Mesenchymal stem cell (in vitro differentiated cells and primary cell): ENCODE results near the gene SLC35D1.
A peak's percentile ranks its signal among the peaks of the same experiment; 100 is the strongest.
"Not testable (repeated sequence)": the region's sequence is repeated elsewhere in the genome, so short reads cannot be mapped to it uniquely, and the experiment has no call there.

Experiments used
- DNase-seq: peaks from one replicate; pipeline ENCODE4 v3.0.0-alpha.2; 2013
- H2AFZ ChIP-seq: one replicate; pipeline ENCODE4 v1.6.1; 2013; ENCODE audit warnings: low read depth, mild to moderate bottlenecking, control low read depth, inconsistent platforms, low read length, moderate library complexity
- H2AK5ac ChIP-seq: 2 replicates; pipeline ENCODE4 v1.6.1; 2013; ENCODE audit warnings: low read length, moderate library complexity, mild to moderate bottlenecking, inconsistent platforms; ENCODE audit not compliant: severe bottlenecking
- H2BK120ac ChIP-seq: one replicate; pipeline ENCODE4 v1.6.1; 2013; ENCODE audit warnings: low read depth, mild to moderate bottlenecking, inconsistent platforms, low read length, moderate library complexity
- H2BK12ac ChIP-seq, 2 experiments: one replicate each; pipeline ENCODE4 v1.6.1; 2013; ENCODE audit warnings: inconsistent platforms in 2 of 2, low read length in 2 of 2, mild to moderate bottlenecking in 2 of 2, moderate library complexity in 2 of 2, control low read depth in 1 of 2
- H2BK15ac ChIP-seq: one replicate; pipeline ENCODE4 v1.6.1; 2013; ENCODE audit warnings: mild to moderate bottlenecking, low read depth, inconsistent platforms; ENCODE audit not compliant: poor library complexity, severe bottlenecking
- H2BK5ac ChIP-seq: 2 replicates; pipeline ENCODE4 v1.6.1; 2013; ENCODE audit warnings: low read depth, mild to moderate bottlenecking, low read length, control low read depth, inconsistent platforms; ENCODE audit not compliant: poor library complexity, severe bottlenecking
- H3K14ac ChIP-seq, 2 experiments: one replicate each; pipeline ENCODE4 v1.6.1; 2013; ENCODE audit warnings: inconsistent platforms in 2 of 2, low read length in 2 of 2, control low read depth in 1 of 2, mild to moderate bottlenecking in 1 of 2, moderate library complexity in 1 of 2
- H3K18ac ChIP-seq, 2 experiments: one replicate each; pipeline ENCODE4 v1.6.1; 2013; ENCODE audit warnings: inconsistent platforms in 2 of 2, low read length in 2 of 2, control low read depth in 1 of 2, low read depth in 1 of 2, mild to moderate bottlenecking in 1 of 2
- H3K23ac ChIP-seq, 2 experiments: one replicate each; pipeline ENCODE4 v1.6.1; 2013; ENCODE audit warnings: inconsistent platforms in 2 of 2, low read length in 2 of 2, mild to moderate bottlenecking in 2 of 2, moderate library complexity in 2 of 2, control low read depth in 1 of 2
- H3K27ac ChIP-seq: 2 replicates; pipeline ENCODE4 v1.5.1; 2013; ENCODE audit warnings: mild to moderate bottlenecking, moderate library complexity, low read length, control low read depth, inconsistent platforms; ENCODE audit not compliant: poor library complexity, severe bottlenecking
- H3K27me3 ChIP-seq, 2 experiments: 2 replicates each; pipeline versions ENCODE4 v1.6.1 to v1.7.0; 2013; ENCODE audit warnings: low read length in 2 of 2, mild to moderate bottlenecking in 2 of 2, moderate library complexity in 2 of 2, control low read depth in 1 of 2, inconsistent platforms in 1 of 2; ENCODE audit not compliant: control insufficient read depth in 1 of 2, insufficient read depth in 1 of 2
- H3K36me3 ChIP-seq, 2 experiments: 2 replicates each; pipeline versions ENCODE4 v1.6.1 to v1.7.0; 2013; ENCODE audit warnings: low read length in 2 of 2, control low read depth in 1 of 2, inconsistent platforms in 1 of 2, low read depth in 1 of 2, mild to moderate bottlenecking in 1 of 2; ENCODE audit not compliant: insufficient read depth in 2 of 2, control insufficient read depth in 1 of 2
- H3K4ac ChIP-seq, 2 experiments: one replicate each; pipeline ENCODE4 v1.6.1; 2013; ENCODE audit warnings: inconsistent platforms in 2 of 2, low read length in 2 of 2, mild to moderate bottlenecking in 2 of 2, moderate library complexity in 2 of 2, control low read depth in 1 of 2, low read depth in 1 of 2
- H3K4me1 ChIP-seq: 2 replicates; pipeline ENCODE4 v1.6.1; 2013; ENCODE audit warnings: low read depth, low read length, control low read depth; ENCODE audit not compliant: control insufficient read depth, insufficient read depth
- H3K4me2 ChIP-seq: 2 replicates; pipeline ENCODE4 v1.6.1; 2013; ENCODE audit warnings: low read length, mild to moderate bottlenecking, inconsistent platforms; ENCODE audit not compliant: poor library complexity, severe bottlenecking
- H3K4me3 ChIP-seq, 2 experiments: 2 replicates each; pipeline versions ENCODE4 v1.5.1 to v1.7.0; 2013; ENCODE audit warnings: low read length in 2 of 2, mild to moderate bottlenecking in 2 of 2, control low read depth in 1 of 2, low read depth in 1 of 2; ENCODE audit not compliant: insufficient read depth in 1 of 2
- H3K79me1 ChIP-seq: replicated peaks from 2 replicates; pipeline ENCODE4 v1.6.1; 2013; ENCODE audit warnings: mild to moderate bottlenecking, control low read depth, low read length, inconsistent platforms; ENCODE audit not compliant: poor library complexity, severe bottlenecking
- H3K9ac ChIP-seq: 2 replicates; pipeline ENCODE4 v1.7.0; 2013; ENCODE audit warnings: mild to moderate bottlenecking, low read length, moderate library complexity
- H3K9me3 ChIP-seq: 2 replicates; pipeline ENCODE4 v1.7.0; 2013; ENCODE audit warnings: mild to moderate bottlenecking, low read length; ENCODE audit not compliant: control insufficient read depth
- H4K8ac ChIP-seq: one replicate; pipeline ENCODE4 v1.6.1; 2013; ENCODE audit warnings: inconsistent platforms, mild to moderate bottlenecking, low read length, moderate library complexity
- H4K91ac ChIP-seq: one replicate; pipeline ENCODE4 v1.6.1; 2013; ENCODE audit warnings: mild to moderate bottlenecking, low read length, inconsistent platforms
- WGBS: methylation state at CpG from one replicate; pipeline ENCODE4 v1.1.7; 2013; ENCODE audit warnings: mixed read lengths; 5-methylcytosine and 5-hydroxymethylcytosine counted together

Gene SLC35D1

DNA sequence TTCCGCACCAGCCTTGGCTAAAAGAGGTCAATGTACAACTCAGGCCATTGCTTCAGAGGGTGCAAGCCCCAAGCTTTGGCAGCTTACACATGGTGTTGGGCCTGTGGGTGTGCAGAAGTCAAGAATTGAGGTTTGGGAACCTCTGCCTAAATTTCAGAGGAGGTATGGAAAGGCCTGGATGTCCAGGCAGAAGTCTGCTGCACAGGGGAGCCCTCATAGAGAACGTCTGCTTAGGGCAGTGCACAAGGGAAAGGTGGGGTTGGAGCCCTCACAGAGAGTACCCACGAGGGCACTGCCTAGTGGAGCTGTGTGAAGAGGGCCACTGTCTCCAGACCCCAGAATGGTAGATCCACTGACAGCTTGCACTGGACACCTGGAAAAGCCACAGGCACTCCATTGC lies 13.7 kb upstream of the SLC35D1 start:
- not testable (repeated sequence) for H3K36me3 ChIP-seq, H2BK12ac ChIP-seq, H3K4me1 ChIP-seq, H2AK5ac ChIP-seq, H3K79me1 ChIP-seq, H3K18ac ChIP-seq, H3K27me3 ChIP-seq, H3K23ac ChIP-seq, H4K8ac ChIP-seq, H4K91ac ChIP-seq, H3K4me2 ChIP-seq, H2AFZ ChIP-seq, H3K4ac ChIP-seq, H2BK5ac ChIP-seq, H2BK120ac ChIP-seq, H3K14ac ChIP-seq, H3K9ac ChIP-seq, DNase-seq, H2BK15ac ChIP-seq, H3K4me3 ChIP-seq, H3K27ac ChIP-seq
- 60% methylated on average over 3 of the region's 3 CpGs for WGBS
- peaks cover 22% of the 10 kb centered on the region for H3K9me3 ChIP-seq

DNA sequence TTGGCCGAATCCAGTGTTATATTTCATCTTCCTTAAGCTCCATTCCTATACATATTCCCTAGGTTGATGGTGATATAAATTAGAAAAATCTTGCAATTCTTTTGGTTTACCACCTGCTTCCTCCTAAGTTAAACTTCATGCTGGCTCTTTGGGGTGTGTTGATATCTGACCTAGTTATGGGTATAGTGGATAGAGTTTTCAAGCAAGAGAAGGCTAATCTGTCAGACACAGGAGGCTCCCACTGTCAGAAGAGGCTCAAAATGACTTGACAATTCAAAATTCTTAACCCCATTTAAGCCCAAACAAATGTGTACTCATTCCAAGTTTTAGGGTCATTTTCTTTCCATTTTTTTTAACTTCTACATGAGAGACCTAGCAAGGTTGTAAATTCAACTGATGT lies 8.5 kb upstream of the SLC35D1 start:
- no peak overlapping the region for H3K18ac ChIP-seq
- H2AK5ac ChIP-seq, result no peak overlapping the region
- H2BK12ac ChIP-seq, result no peak overlapping the region
- no peak overlapping the region for H3K4me3 ChIP-seq
- H3K14ac ChIP-seq, result no peak overlapping the region
- H3K27ac ChIP-seq, result no peak overlapping the region
- H3K9me3 ChIP-seq, result peaks cover 9% of the 10 kb centered on the region
- DNase-seq, result no peak
- H3K27me3 ChIP-seq, result no peaks in the 10 kb centered on the region
- H3K4ac ChIP-seq, result no peak overlapping the region
- H2AFZ ChIP-seq, result no peak overlapping the region
- H3K4me2 ChIP-seq, result no peak overlapping the region
- H4K8ac ChIP-seq, result no peak overlapping the region
- H4K91ac ChIP-seq, result no peak overlapping the region
- H3K79me1 ChIP-seq, result no peaks in the 10 kb centered on the region
- 100% methylated on average over 1 of the region's 1 CpG for WGBS
- no peak overlapping the region for H2BK120ac ChIP-seq
- no peaks in the 10 kb centered on the region for H3K4me1 ChIP-seq
- H3K9ac ChIP-seq, result no peak overlapping the region
- H2BK5ac ChIP-seq, result no peak overlapping the region
- no peaks in the 10 kb centered on the region for H3K36me3 ChIP-seq
- H2BK15ac ChIP-seq, result no peak overlapping the region
- H3K23ac ChIP-seq, result no peak overlapping the region

GRCh38 chr1:67061266-67061665 lies 7.3 kb upstream of the SLC35D1 start:
- Histone ChIP-seq H3K4me2 (no peak overlapping the region), H4K8ac (peak overlapping the region; percentile 35), H2BK5ac (no peak overlapping the region), H3K14ac (no peak overlapping the region), H2BK15ac (no peak overlapping the region), H2BK120ac (peak overlapping the region; percentile 54), H3K79me1 (no peaks in the 10 kb centered on the region), H2AK5ac (peak overlapping the region; percentile 71), H3K27ac (peak overlapping the region; percentile 39), H3K4ac (peak overlapping the region; percentile 24 to 67), H3K9me3 (no peaks in the 10 kb centered on the region), H3K4me1 (no peaks in the 10 kb centered on the region), H3K9ac (peak overlapping the region; percentile 34), H4K91ac (no peak overlapping the region), H2BK12ac (peak overlapping the region; percentile 28 to 92), H3K23ac (no peak overlapping the region), H3K36me3 (no peaks in the 10 kb centered on the region), H3K4me3 (no peak overlapping the region), H2AFZ (no peak overlapping the region), H3K27me3 (no peaks in the 10 kb centered on the region), H3K18ac (peak overlapping the region; percentile 61 to 93)
- WGBS, result 65% methylated on average over 2 of the region's 2 CpGs
- peak; percentile 55 for DNase-seq

- Histone ChIP-seq H3K4ac (peak overlapping the region; percentile 24 to 67), H2BK120ac (peak overlapping the region; percentile 54), H2BK5ac (no peak overlapping the region), H3K36me3 (no peaks in the 10 kb centered on the region), H2AFZ (no peak overlapping the region), H3K9me3 (no peaks in the 10 kb centered on the region), H3K18ac (peak overlapping the region; percentile 61 to 93), H3K4me1 (no peaks in the 10 kb centered on the region), H3K4me3 (no peak overlapping the region), H3K9ac (peak overlapping the region; percentile 44), H3K27ac (peak overlapping the region; percentile 39), H3K27me3 (no peaks in the 10 kb centered on the region), H3K79me1 (no peaks in the 10 kb centered on the region), H2BK12ac (peak overlapping the region in 1 of 2 experiments; percentile 28), H3K23ac (no peak overlapping the region), H2BK15ac (no peak overlapping the region), H4K8ac (peak overlapping the region; percentile 35), H3K4me2 (no peak overlapping the region), H3K14ac (no peak overlapping the region), H4K91ac (no peak overlapping the region), H2AK5ac (peak overlapping the region; percentile 71)
- 0% methylated on average over 2 of the region's 2 CpGs for WGBS
- peak; percentile 99 for DNase-seq
Measured at GRCh38 chr1:67060811-67061218, 6.9 kb upstream of the SLC35D1 start.
